CD14-positive monocyte (primary cell): ENCODE results near the gene MYRFL. TPM values are rescaled to one million over a fixed set of nuclear protein-coding genes. Genes with fewer than 3 reads are reported as not detected.

Source experiments
- DNase-seq, 3 donors: peaks; one replicate each; pipeline ENCODE4 v3.0.0-alpha.2; 2011 to 2022
- H2AFZ ChIP-seq: 2 replicates; pipeline ENCODE4 v1.6.0; 2012; ENCODE audit warnings: mild to moderate bottlenecking, low read depth, low read length, inconsistent platforms; ENCODE audit not compliant: insufficient read depth, poor library complexity, severe bottlenecking
- H3K27ac ChIP-seq, 2 donors: 1 replicate in 1 of 2; 2 replicates in 1 of 2; pipeline ENCODE4 v1.5.1; 2012 to 2013; ENCODE audit warnings: low read length in 2 of 2, control low read depth in 1 of 2, inconsistent platforms in 1 of 2, low read depth in 1 of 2, mild to moderate bottlenecking in 1 of 2
- H3K27me3 ChIP-seq, 2 donors: one replicate each; pipeline versions ENCODE4 v1.6.0 to v1.6.1; 2011 to 2013; ENCODE audit warnings: low read length in 2 of 2; ENCODE audit not compliant: control insufficient read depth in 2 of 2, insufficient read depth in 2 of 2
- H3K36me3 ChIP-seq, 2 donors: replicated peaks in 1 of 2; 1 replicate in 1 of 2; 2 replicates in 1 of 2; pipeline versions ENCODE4 v1.5.1 to v1.6.1; 2012 to 2013; ENCODE audit warnings: low read length in 2 of 2, control low read depth in 1 of 2, inconsistent platforms in 1 of 2, mild to moderate bottlenecking in 1 of 2; ENCODE audit not compliant: insufficient read depth in 2 of 2, control insufficient read depth in 1 of 2
- H3K4me1 ChIP-seq, 2 donors: 1 replicate in 1 of 2; 2 replicates in 1 of 2; pipeline versions ENCODE4 v1.5.1 to v1.6.1; 2012 to 2013; ENCODE audit warnings: low read length in 2 of 2, control low read depth in 1 of 2, inconsistent platforms in 1 of 2, mild to moderate bottlenecking in 1 of 2, moderate library complexity in 1 of 2; ENCODE audit not compliant: insufficient read depth in 2 of 2, control insufficient read depth in 1 of 2
- H3K4me2 ChIP-seq: replicated peaks from 2 replicates; pipeline ENCODE3; 2012; ENCODE audit warnings: low read length, moderate library complexity, mild to moderate bottlenecking; ENCODE audit not compliant: poor library complexity, severe bottlenecking; ENCODE audit errors: extremely low read depth
- H3K4me3 ChIP-seq, 3 experiments: fragments of 200-600 bp in 1 of 3; sonication (generic) in 1 of 3; replicated peaks in 1 of 3; 1 replicate in 2 of 3; 2 replicates in 1 of 3; pipeline ENCODE4 v1.5.1; 2011 to 2013; ENCODE audit warnings: low read length in 3 of 3, mild to moderate bottlenecking in 3 of 3, control low read depth in 2 of 3, low read depth in 2 of 3, inconsistent platforms in 1 of 3, moderate library complexity in 1 of 3
- H3K79me2 ChIP-seq: 2 replicates; pipeline ENCODE4 v1.6.0; 2012; ENCODE audit warnings: mild to moderate bottlenecking, control low read depth, inconsistent platforms, low read length, moderate library complexity; ENCODE audit not compliant: insufficient read depth
- H3K9ac ChIP-seq: 2 replicates; pipeline ENCODE4 v1.6.0; 2017; ENCODE audit warnings: low read length, mild to moderate bottlenecking; ENCODE audit not compliant: insufficient read depth, poor library complexity, severe bottlenecking
- H3K9me3 ChIP-seq, 2 donors: replicated peaks in 1 of 2; 1 replicate in 1 of 2; 2 replicates in 1 of 2; pipeline versions ENCODE4 v1.5.1 to v1.6.1; 2012 to 2013; ENCODE audit warnings: low read length in 2 of 2, control low read depth in 1 of 2; ENCODE audit not compliant: control insufficient read depth in 1 of 2, insufficient read depth in 1 of 2
- H4K20me1 ChIP-seq: 2 replicates; pipeline ENCODE4 v1.6.0; 2012; ENCODE audit warnings: mild to moderate bottlenecking, low read length, control low read depth, moderate library complexity; ENCODE audit not compliant: insufficient read depth
- H3K27ac Mint-ChIP-seq, 7 donors: one replicate each; pipeline ENCODE4 v1.8.0; 2020; ENCODE audit warnings: mild to moderate bottlenecking in 7 of 7, mixed read lengths in 7 of 7, moderate library complexity in 6 of 7, inconsistent platforms in 2 of 7
- H3K27me3 Mint-ChIP-seq, 3 donors: one replicate each; pipeline ENCODE4 v1.8.0; 2021 to 2022; ENCODE audit warnings: low read depth in 3 of 3, mild to moderate bottlenecking in 3 of 3, mixed read lengths in 3 of 3, moderate library complexity in 3 of 3, inconsistent platforms in 1 of 3
- H3K36me3 Mint-ChIP-seq, 2 donors: one replicate each; pipeline ENCODE4 v1.8.0; 2020; ENCODE audit warnings: mixed read lengths in 2 of 2, inconsistent platforms in 1 of 2, mild to moderate bottlenecking in 1 of 2
- H3K4me1 Mint-ChIP-seq: one replicate; pipeline ENCODE4 v1.8.0; 2020; ENCODE audit warnings: mild to moderate bottlenecking, mixed read lengths
- H3K4me3 Mint-ChIP-seq, 2 donors: one replicate each; pipeline ENCODE4 v1.8.0; 2020; ENCODE audit warnings: mild to moderate bottlenecking in 2 of 2, mixed read lengths in 2 of 2, moderate library complexity in 1 of 2
- H3K9me3 Mint-ChIP-seq, 7 donors: one replicate each; pipeline ENCODE4 v1.8.0; 2020 to 2022; ENCODE audit warnings: mixed read lengths in 7 of 7, mild to moderate bottlenecking in 6 of 7, moderate library complexity in 6 of 7, inconsistent platforms in 2 of 7
- CTCF ChIP-seq: fragments of 200-600 bp; IDR thresholded peaks from one replicate; pipeline ENCODE4 v1.8.0; 2022; ENCODE audit warnings: antibody characterized with exemption, mild to moderate bottlenecking
- WGBS: methylation state at CpG from one replicate; pipeline ENCODE4 v1.1.5; 2013; ENCODE audit warnings: missing lambda C conversion rate; ENCODE audit not compliant: insufficient coverage; 5-methylcytosine and 5-hydroxymethylcytosine counted together
- intact Hi-C, 2 donors: fragments of 100-400 bp; cut with micrococcal nuclease; formaldehyde crosslinking; loops; one replicate each; pipeline versions ENCODE4 v1.15.0 to v1.15.1; 2023
- polyA plus RNA-seq, 3 donors: library from polyadenylated mRNA; depleted of rRNA in 1 of 3; unstranded in 2 of 3; stranded (reverse) in 1 of 3; fragments of 300-500 nt in 2 of 3; fragments of >200 nt in 1 of 3; fragmentation: Illumina TruSeq in 2 of 3; gene quantifications; 1 replicate in 2 of 3; 2 replicates in 1 of 3; pipeline ENCODE4 v1.2.3, GENCODE V29; 2012 to 2021

The MYRFL gene
- polyA plus RNA-seq, 3 donors, result not detected

DNA sequence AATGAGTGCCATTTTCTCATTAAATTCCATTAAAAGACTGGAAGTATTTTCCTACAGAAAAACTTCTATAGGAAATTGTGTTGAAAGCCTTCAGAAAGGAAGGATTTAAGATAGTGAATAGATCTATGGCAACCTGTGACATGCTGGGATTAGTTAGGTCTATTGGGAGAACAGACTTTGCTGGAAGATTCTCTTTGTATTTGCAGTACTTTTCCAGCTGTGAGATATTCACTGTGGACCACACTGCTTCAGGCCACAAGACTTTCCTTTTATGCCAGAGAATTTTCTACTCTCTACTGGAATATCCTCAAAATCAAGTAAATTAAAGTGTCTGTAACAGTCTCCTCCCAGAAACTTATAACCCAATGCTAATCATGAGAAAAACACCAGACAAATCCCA, 136.2 kb downstream of the MYRFL start:
- Mint-ChIP-seq H3K36me3 (no peaks in the 10 kb centered on the region), H3K4me3 (no peak overlapping the region), H3K4me1 (peaks cover 2% of the 10 kb centered on the region), H3K27me3 (peaks cover 1 to 2% (median 2%) of the 10 kb centered on the region in 3 donors), H3K9me3 (peaks cover 0 to 3% (median 0%) of the 10 kb centered on the region in 7 donors), H3K27ac (no peak overlapping the region)
- no peak overlapping the region for H3K27ac ChIP-seq
- no peak overlapping the region for H2AFZ ChIP-seq
- H3K4me3 ChIP-seq, result no peak overlapping the region
- no peaks in the 10 kb centered on the region for H3K27me3 ChIP-seq
- no peak for TF ChIP-seq CTCF
- no peaks in the 10 kb centered on the region for H3K4me1 ChIP-seq
- no peaks in the 10 kb centered on the region for H3K79me2 ChIP-seq
- H4K20me1 ChIP-seq, result no peaks in the 10 kb centered on the region
- intact Hi-C loops, result no loop called here
- H3K9ac ChIP-seq, result no peak overlapping the region
- DNase-seq, result no peak
- no peak overlapping the region for H3K4me2 ChIP-seq
- no peaks in the 10 kb centered on the region for H3K36me3 ChIP-seq
- no peaks in the 10 kb centered on the region for H3K9me3 ChIP-seq

- Histone ChIP-seq H2AFZ (no peak overlapping the region), H3K9me3 (no peaks in the 10 kb centered on the region), H3K27ac (no peak overlapping the region), H3K79me2 (no peaks in the 10 kb centered on the region), H3K9ac (no peak overlapping the region), H3K27me3 (no peaks in the 10 kb centered on the region), H3K4me3 (no peak overlapping the region), H3K36me3 (no peaks in the 10 kb centered on the region), H4K20me1 (no peaks in the 10 kb centered on the region), H3K4me2 (no peak overlapping the region), H3K4me1 (no peaks in the 10 kb centered on the region)
- no peaks in the 10 kb centered on the region for H3K36me3 Mint-ChIP-seq
- no peak for DNase-seq
- H3K4me3 Mint-ChIP-seq, result no peak overlapping the region
- intact Hi-C loops, result no loop called here
- H3K27me3 Mint-ChIP-seq, result peaks cover 0 to 3% (median 0%) of the 10 kb centered on the region in 3 donors
- peaks cover 0 to 3% (median 0%) of the 10 kb centered on the region in 7 donors for H3K9me3 Mint-ChIP-seq
- H3K27ac Mint-ChIP-seq, result no peak overlapping the region
- H3K4me1 Mint-ChIP-seq, result no peaks in the 10 kb centered on the region
- TF ChIP-seq CTCF, result no peak
- no CpG with 5 or more reads among the region's 1 CpG for WGBS
These were observed 141.4 kb downstream of the MYRFL start for GRCh38 chr12:69966409-69966808.
